Daoy (cell line): ENCODE measurements around the gene AGMO. TPM values are rescaled to one million over a fixed set of nuclear protein-coding genes. Genes with fewer than 3 reads are reported as not detected.

Experiments used
- DNase-seq: peaks from one replicate; pipeline ENCODE4 v3.0.0-alpha.2; 2015; ENCODE audit warnings: low read depth
- total RNA-seq: library from RNA; depleted of rRNA; stranded (reverse); fragments of >200 nt; shearing (Covaris generic); gene quantifications from 2 replicates; pipeline ENCODE4 v1.2.3, GENCODE V29; 2014

The AGMO gene
- total RNA-seq, 1 experiment from 2014 or later, result 0.06 TPM

DNA sequence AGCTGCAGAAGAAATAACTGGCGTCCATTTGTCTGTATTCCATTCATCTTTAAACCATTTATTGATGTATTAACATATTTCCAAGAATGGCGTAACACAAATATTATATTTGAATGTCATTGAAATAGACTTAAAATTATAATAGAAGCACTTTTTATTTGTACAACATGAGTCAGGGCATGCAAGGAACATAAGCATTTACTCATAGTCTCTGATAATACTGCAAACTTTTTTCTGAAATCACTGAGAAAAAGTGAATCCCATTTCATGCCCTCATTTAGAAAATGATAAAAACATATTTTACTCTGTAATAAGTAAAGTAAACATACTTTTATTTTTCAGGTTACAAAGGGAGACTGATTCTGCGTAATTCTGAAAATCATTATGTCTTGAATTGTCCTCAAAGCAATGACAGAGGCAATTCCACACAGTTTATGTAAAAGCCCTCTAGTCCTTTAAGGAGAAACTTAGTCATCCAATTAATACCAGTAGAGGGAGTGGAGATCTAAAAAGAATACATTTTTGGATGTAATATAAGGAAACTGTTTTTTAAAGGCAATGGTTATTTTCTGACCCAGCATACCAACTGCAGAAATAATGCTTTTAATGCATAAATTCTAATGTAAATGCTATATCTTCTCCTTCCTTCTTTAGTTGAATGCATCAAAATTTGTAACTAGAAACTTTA is 58.1 kb downstream of the AGMO start:
- DNase-seq, result no peak

DNA sequence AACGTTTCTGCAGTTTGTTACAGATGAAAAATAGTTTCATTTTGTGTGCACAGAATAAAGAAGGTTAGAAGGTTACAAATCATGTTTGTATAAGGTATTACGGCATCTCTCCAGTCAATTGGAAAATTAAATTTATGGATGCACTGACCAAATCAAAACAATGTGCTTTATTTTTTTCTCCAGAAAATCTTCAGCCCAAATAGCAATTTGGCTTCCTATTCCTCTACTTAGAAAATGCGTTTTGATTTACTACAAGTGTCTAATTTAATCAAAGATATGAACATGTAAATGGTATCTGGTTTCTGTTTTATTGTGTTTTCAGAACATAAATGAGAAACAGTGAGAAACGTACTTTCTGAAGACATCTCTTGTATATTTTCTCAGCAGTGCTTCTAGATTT is 63.4 kb downstream of the AGMO start:
- DNase-seq, result no peak

DNA sequence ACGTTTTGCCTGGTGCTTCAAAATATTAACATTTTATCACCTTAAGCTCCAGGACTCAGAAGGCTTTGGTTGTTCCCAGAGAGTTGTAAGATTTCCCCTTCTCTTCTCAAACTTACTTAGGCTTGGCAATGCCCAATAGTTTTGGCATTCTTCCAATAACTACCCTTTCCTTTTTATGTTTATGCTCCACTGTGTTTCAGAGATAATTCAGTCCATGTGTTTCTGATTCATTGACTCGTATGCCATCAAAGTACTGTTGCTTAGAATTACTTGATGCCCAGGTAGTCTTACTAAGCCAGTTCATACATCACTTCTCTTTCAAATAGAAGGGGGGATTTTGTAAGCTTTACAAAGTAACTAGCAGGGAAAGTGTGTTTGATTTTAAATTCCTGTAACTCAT is 66.6 kb downstream of the AGMO start:
- DNase-seq, result no peak

DNA sequence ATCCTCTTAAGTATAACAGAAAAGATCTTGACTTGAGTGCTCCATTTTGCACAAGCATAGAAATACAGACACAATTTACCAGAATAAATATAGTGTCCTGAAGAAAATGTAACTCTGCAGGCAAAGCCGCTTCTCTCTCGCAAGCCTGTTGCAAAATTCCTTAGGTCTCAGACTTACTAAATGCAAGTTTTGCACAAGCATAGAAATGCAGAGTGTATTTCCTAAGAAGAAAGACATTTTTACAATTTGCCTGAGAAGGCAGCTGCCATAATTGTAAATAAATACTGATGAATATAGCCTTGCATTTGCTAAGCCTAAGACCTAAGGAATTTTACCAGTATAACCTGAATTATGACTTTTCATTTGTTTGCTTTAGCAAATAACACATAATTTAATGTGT is 67.1 kb downstream of the AGMO start:
- no peak for DNase-seq

GRCh38 chr7:15491361-15491760 is 70.5 kb downstream of the AGMO start:
- DNase-seq, result no peak

DNA sequence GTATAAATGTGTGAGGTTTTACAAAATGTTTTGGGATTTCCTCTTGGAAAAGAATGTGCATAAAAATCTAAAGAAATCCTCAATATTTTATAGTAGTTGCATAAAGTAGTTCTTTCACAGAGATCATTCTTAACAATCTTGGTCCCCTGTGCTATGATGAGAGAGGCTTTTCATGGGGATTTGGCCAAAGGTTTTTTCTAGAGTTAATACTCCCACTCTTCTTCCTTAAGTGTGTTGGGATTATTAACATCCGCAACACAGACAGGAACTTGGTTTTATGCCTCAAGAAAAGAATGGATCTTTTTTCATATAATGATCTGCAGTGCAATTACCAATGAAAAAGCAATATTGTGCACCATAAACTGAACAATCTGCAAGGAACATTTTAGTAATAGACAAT is 71.5 kb downstream of the AGMO start:
- no peak for DNase-seq

- no peak for DNase-seq
Observed at GRCh38 chr7:15489861-15490260, 72.0 kb downstream of the AGMO start.

DNA sequence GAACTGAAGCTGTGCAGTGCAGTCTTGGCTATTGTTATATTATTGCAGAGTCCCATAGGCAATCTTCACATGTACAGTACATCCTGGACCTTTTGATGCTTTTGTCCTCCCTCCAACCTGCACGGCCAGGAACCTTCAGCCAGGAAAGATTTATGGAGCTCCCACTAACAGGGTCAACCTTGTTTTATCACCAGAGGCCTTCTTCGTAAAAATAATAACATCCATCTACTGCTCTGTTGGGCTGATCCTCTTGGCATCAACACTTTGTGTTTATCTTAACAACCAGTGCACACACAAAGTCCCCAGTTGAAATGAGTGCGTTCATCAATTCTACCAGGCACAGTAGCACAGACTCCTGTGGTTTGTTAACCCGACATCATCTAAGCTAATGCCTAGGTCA is 72.4 kb downstream of the AGMO start:
- no peak for DNase-seq

GRCh38 chr7:15488401-15488800 is 73.4 kb downstream of the AGMO start:
- no peak for DNase-seq

GRCh38 chr7:15487896-15488295 is 73.9 kb downstream of the AGMO start:
- DNase-seq, result no peak

GRCh38 chr7:15485998-15486397 is 75.8 kb downstream of the AGMO start:
- DNase-seq, result no peak

DNA sequence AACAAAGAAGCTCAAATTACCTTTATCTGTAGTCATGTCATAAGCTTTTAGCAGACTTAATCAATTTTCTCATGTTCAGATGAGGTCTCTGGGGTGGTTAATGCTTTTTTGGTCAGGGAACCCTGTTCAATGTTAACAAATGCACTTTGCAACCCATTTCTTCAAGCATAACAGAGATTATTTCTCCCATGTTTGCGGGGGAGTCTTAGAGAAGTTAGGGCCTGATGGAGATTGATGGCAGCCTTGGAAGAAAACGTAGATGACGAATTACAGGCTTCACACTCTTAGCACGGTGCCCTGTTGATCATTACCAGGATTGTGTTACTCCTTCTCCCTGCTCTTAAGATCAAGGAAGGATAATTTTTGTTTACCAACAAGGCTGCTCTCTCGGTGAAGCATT is 76.4 kb downstream of the AGMO start:
- DNase-seq, result no peak

DNA sequence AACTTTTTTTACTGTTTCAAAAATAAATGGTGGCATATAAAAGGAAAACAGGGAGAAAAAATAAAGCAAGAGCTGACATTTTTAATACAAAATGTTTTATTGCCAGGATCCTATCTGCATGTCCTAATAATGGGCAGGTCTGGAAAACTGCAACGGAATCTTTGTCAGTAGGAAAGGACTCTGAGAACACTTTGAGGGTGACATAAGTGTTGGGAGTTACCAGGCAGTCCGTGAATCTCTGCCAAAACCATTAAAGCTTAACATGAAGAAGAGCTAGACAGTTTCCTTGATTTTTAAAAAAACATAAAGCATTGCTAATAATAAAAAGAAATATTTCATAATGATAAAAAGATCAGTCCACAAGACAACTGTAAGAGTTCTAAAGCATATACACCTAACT is 80.7 kb downstream of the AGMO start:
- no peak for DNase-seq

DNA sequence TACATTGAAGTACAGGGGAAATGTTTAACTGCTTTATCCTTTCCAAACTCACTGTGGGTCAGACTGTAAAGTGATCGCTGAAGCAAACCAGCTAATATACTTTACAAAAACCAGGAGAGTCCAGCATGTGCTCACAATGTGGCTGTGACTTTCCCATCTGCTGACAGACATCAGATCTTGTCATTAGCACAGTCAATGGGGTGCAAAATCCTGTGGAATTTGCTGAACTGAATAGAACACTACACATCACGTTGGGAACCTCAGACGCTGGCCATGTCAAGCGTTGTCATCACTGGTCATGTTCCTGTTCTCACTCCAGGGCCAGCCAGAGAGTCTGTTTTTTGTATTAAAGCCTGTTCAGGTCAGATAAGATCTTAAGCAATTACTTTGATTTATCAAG is 83.4 kb downstream of the AGMO start:
- no peak for DNase-seq

- DNase-seq, result no peak
Observed at GRCh38 chr7:15476531-15476918, 85.3 kb downstream of the AGMO start.

GRCh38 chr7:15475808-15476530 is 85.8 kb downstream of the AGMO start:
- DNase-seq, result no peak

DNA sequence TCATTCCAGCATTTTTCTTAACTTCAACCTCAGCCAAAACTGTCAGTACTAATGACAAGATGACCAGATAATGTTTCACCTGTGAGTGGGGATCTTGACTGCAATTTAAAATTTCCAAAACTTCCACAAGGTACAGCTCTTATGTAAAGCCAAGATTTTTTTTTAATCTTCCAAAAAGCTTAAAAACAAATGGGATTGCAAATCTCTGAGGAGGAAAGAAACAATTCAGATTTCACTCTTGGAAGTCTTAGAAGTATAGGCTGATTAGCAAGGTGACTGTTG is 90.2 kb downstream of the AGMO start:
- DNase-seq, result no peak

GRCh38 chr7:15470825-15471668 is 90.8 kb downstream of the AGMO start:
- DNase-seq, result no peak

DNA sequence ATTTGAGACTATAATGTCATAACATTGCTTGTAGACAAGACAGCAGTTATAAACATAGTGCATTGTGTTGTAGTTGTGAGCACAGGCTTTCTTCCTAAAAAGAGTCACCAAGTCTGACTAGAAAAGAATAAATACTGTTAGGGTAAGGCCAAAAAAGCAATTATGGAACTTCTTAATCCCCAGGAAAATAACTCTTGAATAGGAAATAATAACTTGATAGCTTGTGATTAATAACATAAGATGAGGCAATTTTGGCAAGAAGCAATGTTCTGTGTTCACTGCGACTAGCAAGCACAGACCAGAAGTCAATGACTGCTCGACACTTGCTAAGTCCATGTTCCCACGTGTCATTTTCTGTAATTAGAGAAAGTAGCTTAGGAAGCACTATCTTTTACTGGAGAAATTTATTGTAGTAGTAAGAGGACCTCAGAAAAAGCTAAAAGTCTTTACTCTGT is 97.1 kb downstream of the AGMO start:
- no peak for DNase-seq

DNA sequence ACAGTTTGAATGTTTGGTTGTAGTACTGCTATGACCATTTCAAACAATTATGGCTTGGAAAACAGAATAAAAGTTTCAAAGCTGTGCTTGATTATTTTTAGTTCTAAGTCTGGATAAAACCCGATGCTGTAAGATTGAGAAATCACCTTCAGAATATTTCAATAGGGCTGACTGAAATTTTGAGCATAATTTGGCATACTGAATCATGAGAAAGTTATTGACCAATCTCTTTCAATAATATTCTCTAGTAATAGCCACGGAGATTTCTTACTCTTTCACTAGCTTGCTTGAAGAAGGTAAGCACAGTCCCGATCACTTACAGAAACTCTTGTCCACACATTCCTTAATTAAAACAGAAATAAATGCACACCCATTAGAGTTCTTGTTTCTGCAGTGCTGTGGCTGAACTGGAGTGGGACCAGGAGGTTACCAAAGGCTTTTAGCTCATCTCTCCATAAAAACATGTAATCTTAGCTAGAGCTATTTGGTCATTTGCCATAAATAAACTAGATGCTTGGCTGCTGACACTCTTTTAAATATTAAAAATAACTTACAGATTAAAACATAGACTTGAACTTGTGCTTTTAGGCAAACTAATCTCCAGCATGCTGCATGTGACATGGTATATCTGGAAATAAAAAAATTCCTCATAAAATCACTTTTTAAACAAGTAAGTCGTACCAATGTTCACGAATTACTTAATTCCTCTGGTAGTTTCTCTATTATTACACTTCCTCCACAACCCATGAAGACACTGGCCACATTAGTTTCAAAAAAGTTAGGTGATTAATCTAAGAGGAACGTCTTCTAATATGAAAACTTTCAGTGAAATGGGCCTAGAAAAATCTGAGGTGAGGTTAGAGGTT is 97.8 kb downstream of the AGMO start:
- DNase-seq, result no peak

DNA sequence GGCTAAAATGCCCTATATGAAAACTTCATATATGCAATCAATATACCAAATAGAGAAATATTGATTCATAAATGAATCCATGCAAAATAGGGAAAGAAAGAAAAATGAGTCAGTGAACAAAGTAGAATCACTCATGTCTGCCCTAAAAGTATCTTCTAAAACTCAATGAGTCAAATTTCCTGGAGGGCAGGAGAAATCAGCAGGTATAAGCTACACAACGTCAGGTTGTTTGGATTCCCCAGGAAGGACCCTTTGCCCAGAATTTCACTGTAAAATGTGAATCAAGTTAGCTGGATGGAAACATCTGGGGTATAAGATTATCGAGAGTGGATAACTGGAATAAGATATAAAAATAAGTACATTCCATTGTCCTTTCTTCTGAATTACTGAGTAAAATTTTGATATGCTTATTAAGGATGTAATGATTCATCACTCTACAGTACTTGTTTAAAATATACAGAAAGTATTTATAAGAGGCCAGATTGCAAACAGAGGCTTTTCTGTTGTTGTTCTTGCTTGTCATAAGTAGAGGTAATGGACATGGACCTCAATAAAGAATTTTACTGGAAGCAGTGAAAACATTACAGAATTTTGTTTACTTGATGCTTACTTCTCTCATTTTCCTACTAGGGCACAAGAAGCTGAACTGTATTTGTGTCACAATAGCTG is 99.0 kb downstream of the AGMO start:
- DNase-seq, result no peak
